GM10248 (cell line): ENCODE data around the gene PI4K2A.

Experiments used
- CTCF ChIA-PET: fragments of 300-600 bp; sonication (Branson Sonifier 250); formaldehyde crosslinking; extraction: SDS; loops from one replicate; lab custom pipeline; 2021; ENCODE audit warnings: antibody characterized with exemption; lab: Yijun Ruan, JAX
- POLR2A ChIA-PET: fragments of 350-650 bp; sonication (Branson Sonifier 250); formaldehyde crosslinking; extraction: SDS; loops from one replicate; lab custom pipeline; 2020; ENCODE audit warnings: antibody characterized with exemption; lab: Yijun Ruan, JAX
- DNase-seq: peaks from one replicate; pipeline ENCODE4 v3.0.0; 2012; ENCODE audit errors: extremely low spot score
- TF ChIP-seq, protein P1 (sequence below): IDR thresholded peaks from 2 replicates; pipeline ENCODE4 v1.5.1; 2012; ENCODE audit warnings: mild to moderate bottlenecking, low read depth; ENCODE audit errors: extremely low read depth, missing control alignments, control extremely low read depth

PI4K2A gene

DNA sequence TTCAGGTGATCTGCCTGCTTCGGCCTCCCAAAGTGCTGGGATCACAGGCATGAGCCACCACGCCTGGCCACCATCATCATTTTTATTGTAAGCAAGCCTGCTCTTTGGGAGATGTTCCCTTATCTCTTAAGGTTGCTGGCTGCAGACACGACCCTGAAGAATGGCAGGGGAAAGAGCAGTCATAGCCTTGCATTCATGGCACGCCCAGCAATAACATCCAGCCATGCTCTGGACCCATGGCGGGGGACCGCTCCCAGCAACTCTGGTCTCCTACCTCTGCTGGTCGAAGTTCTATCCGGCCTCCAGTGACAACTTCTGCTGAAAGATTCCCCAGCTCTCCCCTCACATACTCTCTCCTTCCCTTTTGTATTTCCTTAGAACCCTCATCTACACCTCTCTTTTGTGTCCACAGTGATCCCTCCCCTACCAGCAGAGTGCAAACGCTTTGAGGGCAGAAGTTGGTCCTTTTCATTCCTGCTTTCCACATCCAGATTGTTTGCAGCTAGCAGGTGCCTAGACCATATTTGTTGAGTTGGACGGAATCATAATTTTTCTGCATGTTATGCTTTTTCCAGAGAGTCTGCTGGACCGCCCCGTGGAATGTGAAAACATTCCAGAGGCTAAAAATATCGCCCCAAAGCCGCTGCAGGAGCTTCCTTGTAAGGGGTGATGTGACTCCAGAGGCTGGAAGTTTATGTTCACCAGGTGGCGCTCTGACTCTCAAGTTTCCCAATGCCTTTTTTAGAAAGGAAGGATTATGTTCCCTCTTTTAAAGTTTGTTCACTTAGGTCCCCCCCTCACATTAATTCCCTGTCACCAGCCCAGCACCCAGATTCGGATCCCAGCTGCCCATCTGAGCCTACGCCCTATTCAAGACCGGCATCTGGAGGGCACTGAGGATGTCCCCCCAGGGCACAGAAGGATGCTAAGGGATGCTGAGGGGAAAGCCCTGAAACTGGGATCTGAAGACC lies 68.8 kb downstream of the PI4K2A start:
- ChIA-PET CTCF (interaction anchor here (0.8 to 28.5 kb wide), 11 partner anchors 1 to 57 kb away, joined by 3 to 552 read pairs (median 6); partner anchors contain the start of genes AVPI1, MARVELD1 and ZFYVE27), POLR2A (interaction anchor here (1.4 kb wide), 1 partner anchor 12 kb away, joined by 4 read pairs; no protein-coding TSS in a partner anchor)
- TF ChIP-seq, protein P1, sequence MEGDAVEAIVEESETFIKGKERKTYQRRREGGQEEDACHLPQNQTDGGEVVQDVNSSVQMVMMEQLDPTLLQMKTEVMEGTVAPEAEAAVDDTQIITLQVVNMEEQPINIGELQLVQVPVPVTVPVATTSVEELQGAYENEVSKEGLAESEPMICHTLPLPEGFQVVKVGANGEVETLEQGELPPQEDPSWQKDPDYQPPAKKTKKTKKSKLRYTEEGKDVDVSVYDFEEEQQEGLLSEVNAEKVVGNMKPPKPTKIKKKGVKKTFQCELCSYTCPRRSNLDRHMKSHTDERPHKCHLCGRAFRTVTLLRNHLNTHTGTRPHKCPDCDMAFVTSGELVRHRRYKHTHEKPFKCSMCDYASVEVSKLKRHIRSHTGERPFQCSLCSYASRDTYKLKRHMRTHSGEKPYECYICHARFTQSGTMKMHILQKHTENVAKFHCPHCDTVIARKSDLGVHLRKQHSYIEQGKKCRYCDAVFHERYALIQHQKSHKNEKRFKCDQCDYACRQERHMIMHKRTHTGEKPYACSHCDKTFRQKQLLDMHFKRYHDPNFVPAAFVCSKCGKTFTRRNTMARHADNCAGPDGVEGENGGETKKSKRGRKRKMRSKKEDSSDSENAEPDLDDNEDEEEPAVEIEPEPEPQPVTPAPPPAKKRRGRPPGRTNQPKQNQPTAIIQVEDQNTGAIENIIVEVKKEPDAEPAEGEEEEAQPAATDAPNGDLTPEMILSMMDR: peak; percentile 70
- no peak for DNase-seq

- ChIA-PET CTCF (interaction anchor here (1.4 to 28.5 kb wide), 6 partner anchors 4 to 43 kb away, joined by 4 to 552 read pairs (median 13); partner anchors contain the start of genes MARVELD1 and ZFYVE27), POLR2A (no interaction called here)
- DNase-seq: no peak
- TF ChIP-seq, protein P1: no peak
These were observed 71.4 kb downstream of the PI4K2A start for GRCh38 chr10:97711640-97712572.

DNA sequence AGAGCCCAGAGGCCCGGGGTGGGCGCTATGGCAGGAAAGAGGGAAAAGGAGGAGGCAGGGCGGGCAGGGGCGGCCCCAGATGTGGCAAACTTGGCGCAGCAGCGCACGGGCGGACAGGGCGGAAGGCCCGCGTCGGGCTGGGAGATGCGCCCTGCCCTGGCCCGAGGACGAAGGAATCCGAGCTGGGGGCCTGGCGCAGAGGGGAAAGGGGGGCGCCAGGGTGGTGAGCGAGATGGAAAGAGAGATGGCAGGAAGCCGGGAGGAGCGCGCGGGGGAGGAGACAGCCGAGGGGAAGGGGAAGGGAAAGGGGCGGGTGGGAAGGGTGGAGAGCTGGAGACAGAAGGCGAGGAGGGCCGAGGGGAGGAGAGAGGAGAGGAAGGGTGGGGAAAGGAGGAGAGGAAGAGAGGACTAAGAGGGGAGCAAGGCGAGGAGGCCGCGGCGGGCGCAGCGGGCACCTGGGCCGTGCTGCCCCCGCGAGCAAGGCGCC lies 72.9 kb downstream of the PI4K2A start, which contains the start of gene MARVELD1:
Gene MARVELD1, plus strand, starts transcription at position 392 of the 487 bp plus-strand sequence. CDS start 147 bp downstream, outside the sequence.
- POLR2A ChIA-PET: no interaction called here
- TF ChIP-seq, protein P1: no peak
- peak; percentile 44 for DNase-seq
- CTCF ChIA-PET: interaction anchor here (2.1 to 28.5 kb wide), 3 partner anchors 5 to 45 kb away, joined by 5 to 552 read pairs (median 552); partner anchors contain the start of genes MARVELD1 and ZFYVE27

GRCh38 chr10:97713826-97714400 lies 73.4 kb downstream of the PI4K2A start:
- ChIA-PET POLR2A (no interaction called here), CTCF (interaction anchor here (1.3 to 28.5 kb wide), 3 partner anchors 6 to 27 kb away, joined by 4 to 552 read pairs (median 552); partner anchors contain the start of genes AVPI1, MARVELD1 and ZFYVE27)
- DNase-seq: peak; percentile 80

DNA sequence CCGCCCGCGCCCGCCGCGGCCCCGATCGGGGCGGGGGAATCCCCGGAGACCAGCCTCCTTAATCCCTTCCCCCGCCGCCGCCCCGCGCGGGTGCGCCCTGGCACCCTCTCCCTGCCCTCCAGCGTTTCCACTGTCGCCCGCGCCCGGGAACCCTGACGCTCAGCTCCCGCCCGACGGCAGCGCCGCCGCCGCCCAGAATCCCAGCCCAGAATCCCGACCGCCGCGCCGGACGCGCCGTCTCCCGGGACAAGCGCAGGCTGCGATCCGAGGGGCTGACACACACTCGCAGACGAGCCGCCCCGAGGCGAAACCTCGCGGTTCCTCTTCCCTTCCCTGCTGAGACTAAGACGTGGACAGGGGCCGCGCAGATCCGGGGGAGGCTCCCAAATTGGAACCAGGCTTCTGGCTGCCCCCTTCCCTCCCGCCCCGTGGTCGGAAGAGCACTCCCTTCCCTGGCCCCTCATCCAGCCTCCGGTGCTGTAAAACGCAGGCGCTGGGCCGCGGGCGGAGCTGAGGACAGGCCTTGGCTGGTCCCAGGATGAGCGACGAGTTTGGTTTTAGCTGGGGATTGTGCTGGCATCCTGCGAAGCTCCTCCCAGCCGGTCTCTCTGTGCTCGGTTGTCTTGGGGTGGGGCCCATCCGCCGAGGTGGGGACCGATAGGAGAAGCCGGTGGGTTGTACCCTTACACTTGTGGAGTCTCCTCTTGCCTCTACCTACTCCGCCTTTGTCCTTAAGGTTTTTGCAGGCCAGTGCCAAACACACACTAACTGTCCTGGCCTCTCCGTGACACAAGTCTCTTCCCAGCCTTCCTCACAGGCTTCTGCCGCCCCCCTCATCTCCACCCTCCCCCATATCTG lies 74.2 kb downstream of the PI4K2A start:
- ChIA-PET CTCF (interaction anchor here (1.3 to 28.5 kb wide), 3 partner anchors 6 to 27 kb away, joined by 4 to 552 read pairs (median 552); partner anchors contain the start of genes AVPI1, MARVELD1 and ZFYVE27), POLR2A (interaction anchor here (0.5 kb wide), 1 partner anchor 295 kb away, joined by 6 read pairs; no protein-coding TSS in a partner anchor)
- DNase-seq: peak; percentile 61
- TF ChIP-seq, protein P1: no peak

More at GRCh38 chr10:97713826-97714400, 73.4 kb downstream of the PI4K2A start:
- TF ChIP-seq, protein P1: peak; percentile 28
